ENCODE measurements around the gene NMD3. TPM values are rescaled to one million over a fixed set of nuclear protein-coding genes. Genes with fewer than 3 reads are reported as not detected.
A peak's percentile ranks its signal among the peaks of the same experiment; 100 is the strongest.
"Not testable (repeated sequence)": the region's sequence is repeated elsewhere in the genome, so short reads cannot be mapped to it uniquely, and the experiment has no call there.

Gene NMD3
- 10 to 100 TPM; 37.3 to 54.5 (median 45.6) TPM for total RNA-seq
- 10 to 100 TPM; 15.7 to 19.2 TPM for polyA plus RNA-seq

DNA sequence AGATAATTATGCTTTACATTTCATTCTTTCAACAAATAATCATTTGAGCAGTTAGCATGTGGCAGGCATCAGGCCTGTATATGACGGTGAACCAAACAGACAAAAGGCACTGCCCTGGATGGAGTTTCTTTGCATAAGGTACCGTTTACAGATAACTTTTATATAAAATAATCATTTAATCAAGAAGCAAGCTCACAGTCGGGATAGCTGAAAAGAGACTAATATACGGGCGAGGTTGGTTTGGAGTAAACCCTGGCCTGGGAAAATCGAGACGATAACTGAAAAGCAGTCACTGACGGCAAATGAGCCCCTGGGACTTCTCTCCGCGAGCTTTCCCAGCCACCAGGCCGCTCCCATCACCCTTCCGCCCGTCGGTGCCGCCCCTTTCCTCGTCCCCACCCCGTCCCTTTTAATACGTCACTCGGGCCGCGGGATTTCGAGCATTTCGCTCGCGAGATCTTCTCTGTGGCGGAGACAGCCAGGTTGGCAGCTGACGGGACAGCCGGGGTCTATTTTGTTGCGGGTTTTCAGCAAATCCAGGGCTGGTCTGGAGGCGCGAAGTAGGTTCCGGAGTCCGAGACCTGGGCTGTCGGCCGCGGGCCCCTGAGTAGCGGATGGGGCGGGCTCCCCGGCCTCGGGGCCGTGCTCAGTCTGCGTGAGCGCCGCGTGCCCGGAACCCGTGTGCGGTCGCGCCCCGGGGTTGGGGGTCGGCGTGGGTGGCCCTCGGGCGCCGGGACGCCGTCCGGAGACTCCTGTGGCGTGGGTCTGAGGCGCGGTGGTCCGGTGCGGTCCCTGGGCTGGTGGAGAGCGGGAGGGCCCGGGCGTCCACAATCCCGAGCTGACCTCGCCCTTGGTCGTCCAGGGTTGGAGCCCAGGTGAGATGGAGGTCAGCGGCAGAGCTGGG is at the start of gene NMD3:
NMD3 (plus strand) TSS at position 462 of the 904 bp plus-strand sequence. CDS start 703 bp downstream, outside the sequence.
- FAIRE-seq (peak; percentile 23), ATAC-seq (peak; percentile 90 to 97 (median 97)), DNase-seq (peak; percentile 92 to 97 (median 94))
- TF ChIP-seq, protein P1, sequence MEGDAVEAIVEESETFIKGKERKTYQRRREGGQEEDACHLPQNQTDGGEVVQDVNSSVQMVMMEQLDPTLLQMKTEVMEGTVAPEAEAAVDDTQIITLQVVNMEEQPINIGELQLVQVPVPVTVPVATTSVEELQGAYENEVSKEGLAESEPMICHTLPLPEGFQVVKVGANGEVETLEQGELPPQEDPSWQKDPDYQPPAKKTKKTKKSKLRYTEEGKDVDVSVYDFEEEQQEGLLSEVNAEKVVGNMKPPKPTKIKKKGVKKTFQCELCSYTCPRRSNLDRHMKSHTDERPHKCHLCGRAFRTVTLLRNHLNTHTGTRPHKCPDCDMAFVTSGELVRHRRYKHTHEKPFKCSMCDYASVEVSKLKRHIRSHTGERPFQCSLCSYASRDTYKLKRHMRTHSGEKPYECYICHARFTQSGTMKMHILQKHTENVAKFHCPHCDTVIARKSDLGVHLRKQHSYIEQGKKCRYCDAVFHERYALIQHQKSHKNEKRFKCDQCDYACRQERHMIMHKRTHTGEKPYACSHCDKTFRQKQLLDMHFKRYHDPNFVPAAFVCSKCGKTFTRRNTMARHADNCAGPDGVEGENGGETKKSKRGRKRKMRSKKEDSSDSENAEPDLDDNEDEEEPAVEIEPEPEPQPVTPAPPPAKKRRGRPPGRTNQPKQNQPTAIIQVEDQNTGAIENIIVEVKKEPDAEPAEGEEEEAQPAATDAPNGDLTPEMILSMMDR (IDR thresholded peaks at IDR 0.05), result no peak
- peak within 1 kb of the TSS; percentile 86 to 94 (median 92) for H3K27ac ChIP-seq
- 1% methylated on average over 59 to 71 of the region's 71 CpGs for WGBS, 2 donors
- peaks cover 5 to 35% (median 29%) of the 10 kb centered on the region in 3 donors for H3K4me1 ChIP-seq
- no peaks in the 10 kb centered on the region for H3K36me3 ChIP-seq
- intact Hi-C loops (cut with DNase I), result no loop called here
- H3K9me3 ChIP-seq, result no peaks in the 10 kb centered on the region
- peak within 1 kb of the TSS; percentile 78 to 95 (median 92) for H3K4me3 ChIP-seq
- no peaks in the 10 kb centered on the region for H3K27me3 ChIP-seq

DNA sequence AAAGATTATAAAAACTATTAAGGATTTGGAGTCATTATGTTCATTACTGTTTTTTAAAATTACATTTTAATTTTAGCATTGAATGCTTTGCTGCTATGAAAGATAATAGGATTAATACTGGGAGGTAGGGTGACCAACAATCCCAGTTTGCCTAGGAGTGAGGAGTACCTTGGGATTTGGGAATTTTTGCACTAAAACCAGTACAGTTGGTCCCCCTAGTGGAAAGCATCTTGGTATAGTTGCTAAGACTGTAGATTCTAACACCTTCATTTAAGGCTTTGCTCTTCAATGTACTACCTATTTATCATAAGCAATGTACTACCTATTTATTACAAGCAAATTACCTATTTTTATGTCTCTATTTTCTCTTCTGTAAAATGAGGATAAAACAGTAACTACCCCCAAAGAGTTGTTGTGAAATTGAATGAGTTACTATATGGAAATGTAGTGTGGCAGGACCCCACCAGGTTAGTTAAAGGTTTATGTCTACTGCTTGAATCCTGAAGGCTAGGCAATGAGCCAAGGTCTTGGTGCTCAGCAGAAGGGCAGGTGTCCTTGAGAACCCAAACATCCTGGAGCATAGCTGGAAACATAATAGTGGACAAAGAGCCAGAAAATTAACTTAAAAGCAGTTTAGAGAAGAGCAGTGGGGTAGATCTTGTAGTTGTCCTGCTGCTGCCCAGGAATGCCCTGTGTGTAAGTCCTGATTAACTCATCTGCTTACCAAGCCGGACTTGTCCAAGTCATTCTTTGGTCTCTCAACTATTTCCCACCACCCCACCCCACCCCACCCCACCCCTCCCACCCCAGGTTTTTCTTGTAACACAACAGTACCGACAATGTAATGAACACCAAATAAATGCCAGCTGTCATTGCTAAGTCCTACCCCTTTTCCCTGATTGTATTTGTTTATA is 49.2 kb upstream of the NMD3 start:
- peak in 1 of 4 donors; percentile 40 for ATAC-seq
- H3K27ac ChIP-seq, result no peak overlapping the region
- peaks cover 0 to 2% (median 0%) of the 10 kb centered on the region in 4 donors for H3K27me3 ChIP-seq
- no peaks in the 10 kb centered on the region for H3K36me3 ChIP-seq
- no peaks in the 10 kb centered on the region for H3K4me1 ChIP-seq
- TF ChIP-seq, protein P1 (IDR thresholded peaks at IDR 0.05), result no peak
- no peak for DNase-seq
- no peaks in the 10 kb centered on the region for H3K9me3 ChIP-seq
- no peak overlapping the region for H3K4me3 ChIP-seq
- FAIRE-seq, result no peak
- 48 to 54% methylated on average over 2 of the region's 2 CpGs for WGBS, 2 donors
- intact Hi-C loops (cut with DNase I), result no loop called here

DNA sequence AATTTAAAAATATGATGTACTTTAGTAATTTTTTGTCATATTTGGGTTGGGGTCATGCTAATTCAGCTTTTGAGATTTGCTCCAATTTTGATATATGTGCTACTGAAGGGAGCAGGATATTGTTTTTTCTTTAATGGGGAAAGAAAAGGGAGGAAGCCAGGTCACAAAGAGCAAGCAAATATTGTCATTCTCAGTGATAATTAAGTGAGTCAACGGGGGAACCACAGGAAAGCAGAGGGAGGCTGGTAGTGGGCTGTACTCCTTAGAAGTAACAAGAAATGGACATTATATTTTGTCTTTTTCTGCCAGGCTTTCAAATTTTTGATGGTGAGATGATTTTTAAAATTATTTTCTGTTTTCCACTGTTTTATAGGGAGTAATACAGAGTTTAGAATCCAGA is 45.6 kb upstream of the NMD3 start:
- Histone ChIP-seq H3K4me1 (no peaks in the 10 kb centered on the region), H3K27me3 (peaks cover 0 to 5% (median 0%) of the 10 kb centered on the region in 4 donors), H3K9me3 (no peaks in the 10 kb centered on the region), H3K27ac (no peak overlapping the region), H3K4me3 (no peak overlapping the region), H3K36me3 (no peaks in the 10 kb centered on the region)
- 40 to 61% methylated on average over 1 of the region's 1 CpG for WGBS, 2 donors
- TF ChIP-seq, protein P1 (IDR thresholded peaks at IDR 0.05), result no peak
- FAIRE-seq, result no peak
- intact Hi-C loops (cut with DNase I), result no loop called here
- ATAC-seq, result no peak
- no peak for DNase-seq

DNA sequence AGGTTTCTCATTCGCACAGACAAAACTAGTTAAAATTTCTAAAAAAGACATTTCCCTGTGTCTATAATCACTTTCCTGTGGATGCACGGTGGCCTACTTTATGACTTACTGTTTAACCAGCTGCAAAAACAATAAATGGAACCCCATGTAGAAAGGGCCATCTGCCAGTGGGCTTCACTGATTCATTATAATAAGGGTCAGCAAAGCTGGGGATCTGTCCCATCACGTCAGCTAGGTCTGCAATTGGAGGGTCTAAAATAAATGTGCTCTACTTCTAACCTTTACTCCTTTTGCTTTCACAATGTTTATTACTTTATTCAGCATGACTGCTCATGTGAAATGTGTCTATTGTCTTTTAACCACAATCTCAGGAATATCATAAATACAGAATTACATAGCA is 43.1 kb upstream of the NMD3 start:
- no peak for FAIRE-seq
- no peak overlapping the region for H3K4me3 ChIP-seq
- no peak for ATAC-seq
- H3K36me3 ChIP-seq, result no peaks in the 10 kb centered on the region
- no peaks in the 10 kb centered on the region for H3K9me3 ChIP-seq
- peaks cover 0 to 5% (median 0%) of the 10 kb centered on the region in 4 donors for H3K27me3 ChIP-seq
- TF ChIP-seq, protein P1 (IDR thresholded peaks at IDR 0.05), result no peak
- WGBS, 2 donors, result 74 to 83% methylated on average over 3 of the region's 3 CpGs
- DNase-seq, result no peak
- no peak overlapping the region for H3K27ac ChIP-seq
- intact Hi-C loops (cut with DNase I), result no loop called here
- peaks cover 0 to 10% (median 0%) of the 10 kb centered on the region in 3 donors for H3K4me1 ChIP-seq

DNA sequence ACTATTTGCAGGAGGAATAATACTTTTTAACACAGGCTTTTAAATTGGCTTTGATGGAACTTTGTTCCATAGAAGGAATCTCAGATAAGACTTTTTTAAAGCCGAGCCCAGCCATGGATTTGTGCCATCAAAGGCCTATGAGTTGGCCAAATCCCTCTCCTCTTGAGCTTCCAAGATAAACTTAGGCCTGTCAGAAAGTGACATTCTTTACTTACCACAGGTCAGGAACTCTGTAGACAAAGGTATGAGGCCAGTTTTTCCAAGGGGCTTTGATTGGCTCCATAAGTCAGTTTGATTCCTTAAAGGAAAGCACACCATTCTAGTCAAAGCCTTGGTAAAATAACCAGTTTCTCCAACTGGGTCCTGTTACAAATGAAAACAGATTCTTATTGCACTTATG is 39.7 kb upstream of the NMD3 start:
- H3K4me1 ChIP-seq, result peaks cover 0 to 10% (median 0%) of the 10 kb centered on the region in 3 donors
- FAIRE-seq; H3K27ac ChIP-seq; H3K27me3 ChIP-seq; H3K36me3 ChIP-seq; H3K4me3 ChIP-seq; H3K9me3 ChIP-seq; intact Hi-C loops (cut with DNase I): not testable (repeated sequence)
- WGBS, 2 donors, result 10 to 17% methylated on average over 1 of the region's 1 CpG
- DNase-seq (peak in 4 of 6 donors; percentile 16 to 50 (median 33)), ATAC-seq (peak; percentile 74 to 91 (median 80))
